Smooth muscle cell (in vitro differentiated cells): ENCODE data around the gene CERS4. TPM values are rescaled to one million over a fixed set of nuclear protein-coding genes. Genes with fewer than 3 reads are reported as not detected.
A peak's percentile ranks its signal among the peaks of the same experiment; 100 is the strongest.

Source experiments
- DNase-seq: peaks from one replicate; lab custom pipeline; 2025; ENCODE audit not compliant: unreplicated experiment; lab: John Stamatoyannopoulos, UW
- H2AFZ ChIP-seq: fragments of 200-600 bp; sonication (generic); 2 replicates; pipeline ENCODE4 v1.6.0; 2016; ENCODE audit warnings: antibody characterized with exemption, low read depth, mild to moderate bottlenecking
- H3F3A ChIP-seq: fragments of 200-600 bp; sonication (generic); 2 replicates; pipeline ENCODE4 v1.6.0; 2017; ENCODE audit warnings: antibody characterized with exemption, low read depth
- H3K27ac ChIP-seq: fragments of 200-600 bp; sonication (generic); 2 replicates; pipeline ENCODE4 v1.5.1; 2016; ENCODE audit warnings: low read depth, mild to moderate bottlenecking
- H3K27me3 ChIP-seq: fragments of 200-600 bp; sonication (generic); 2 replicates; pipeline ENCODE4 v1.6.1; 2016; ENCODE audit warnings: low read depth, mild to moderate bottlenecking
- H3K36me3 ChIP-seq: fragments of 200-600 bp; sonication (generic); 2 replicates; pipeline ENCODE4 v1.5.1; 2016; ENCODE audit warnings: low read depth
- H3K4me1 ChIP-seq: fragments of 200-600 bp; sonication (generic); 2 replicates; pipeline ENCODE4 v1.5.1; 2016; ENCODE audit warnings: low read depth
- H3K4me2 ChIP-seq: fragments of 200-600 bp; sonication (generic); 2 replicates; pipeline ENCODE4 v1.6.0; 2016; ENCODE audit warnings: mild to moderate bottlenecking
- H3K4me3 ChIP-seq: fragments of 200-600 bp; sonication (generic); 2 replicates; pipeline ENCODE4 v1.5.1; 2016; ENCODE audit warnings: mild to moderate bottlenecking
- H3K79me2 ChIP-seq: fragments of 200-600 bp; sonication (generic); 2 replicates; pipeline ENCODE4 v1.6.0; 2016; ENCODE audit warnings: low read depth, mild to moderate bottlenecking
- H3K9ac ChIP-seq: fragments of 200-600 bp; sonication (generic); 2 replicates; pipeline ENCODE4 v1.6.0; 2016; ENCODE audit warnings: low read depth
- H3K9me3 ChIP-seq: fragments of 200-600 bp; sonication (generic); replicated peaks from 2 replicates; pipeline ENCODE4 v1.5.1; 2016; ENCODE audit warnings: low read depth
- H4K20me1 ChIP-seq: fragments of 200-600 bp; sonication (generic); 2 replicates; pipeline ENCODE4 v1.6.0; 2016; ENCODE audit warnings: low read depth
- WGBS: methylation state at CpG from one replicate; pipeline ENCODE4 v1.1.7; 2016; ENCODE audit warnings: low lambda C conversion rate; 5-methylcytosine and 5-hydroxymethylcytosine counted together
- polyA plus RNA-seq: library from polyadenylated mRNA; unstranded; fragments of >200 nt; fragmentation: Nextera tagmentation; extraction: Ambion mirVana; gene quantifications from 2 replicates; pipeline ENCODE4 v1.2.1, GENCODE V29; 2016
- total RNA-seq: library from RNA; depleted of rRNA; stranded (reverse); fragments of >200 nt; gene quantifications from 2 replicates; pipeline ENCODE4 v1.2.3, GENCODE V29; 2014
- TF ChIP-seq, protein P1 (sequence below): fragments of 200-600 bp; sonication (generic); IDR thresholded peaks from 2 replicates; pipeline ENCODE4 v1.5.1; 2017; ENCODE audit warnings: borderline replicate concordance, mild to moderate bottlenecking, antibody characterized with exemption; ENCODE audit not compliant: insufficient read depth, poor library complexity, severe bottlenecking

The CERS4 gene
- total and polyA plus RNA-seq, 2 experiments from 2014 or later: 19.9 to 20.9 TPM

DNA sequence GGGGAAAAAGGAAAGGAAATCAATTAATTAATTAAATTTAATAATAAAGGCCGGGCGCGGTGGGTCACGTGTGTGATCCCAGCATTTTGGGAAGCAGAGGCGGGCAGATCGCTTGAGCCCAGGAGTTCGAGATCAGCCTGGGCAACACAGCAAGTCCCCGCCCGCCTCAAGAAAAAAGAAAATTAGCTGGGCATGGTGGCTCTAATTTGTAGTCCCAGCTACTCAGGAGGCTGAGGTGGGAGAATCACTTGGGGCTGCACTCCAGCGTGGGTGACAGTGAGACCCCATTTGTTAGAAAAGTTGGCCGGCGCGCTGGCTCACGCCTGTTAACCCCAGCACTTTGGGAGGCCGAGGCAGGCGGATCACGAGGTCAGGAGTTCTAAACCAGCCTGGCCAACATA is 99.7 kb downstream of the CERS4 start:
- no peak overlapping the region for H2AFZ ChIP-seq
- no peak overlapping the region for H3K9ac ChIP-seq
- H3K4me1 ChIP-seq: peaks cover 14% of the 10 kb centered on the region
- H3K4me3 ChIP-seq: peak overlapping the region; percentile 49
- peak overlapping the region; percentile 95 for H3K4me2 ChIP-seq
- TF ChIP-seq, protein P1, sequence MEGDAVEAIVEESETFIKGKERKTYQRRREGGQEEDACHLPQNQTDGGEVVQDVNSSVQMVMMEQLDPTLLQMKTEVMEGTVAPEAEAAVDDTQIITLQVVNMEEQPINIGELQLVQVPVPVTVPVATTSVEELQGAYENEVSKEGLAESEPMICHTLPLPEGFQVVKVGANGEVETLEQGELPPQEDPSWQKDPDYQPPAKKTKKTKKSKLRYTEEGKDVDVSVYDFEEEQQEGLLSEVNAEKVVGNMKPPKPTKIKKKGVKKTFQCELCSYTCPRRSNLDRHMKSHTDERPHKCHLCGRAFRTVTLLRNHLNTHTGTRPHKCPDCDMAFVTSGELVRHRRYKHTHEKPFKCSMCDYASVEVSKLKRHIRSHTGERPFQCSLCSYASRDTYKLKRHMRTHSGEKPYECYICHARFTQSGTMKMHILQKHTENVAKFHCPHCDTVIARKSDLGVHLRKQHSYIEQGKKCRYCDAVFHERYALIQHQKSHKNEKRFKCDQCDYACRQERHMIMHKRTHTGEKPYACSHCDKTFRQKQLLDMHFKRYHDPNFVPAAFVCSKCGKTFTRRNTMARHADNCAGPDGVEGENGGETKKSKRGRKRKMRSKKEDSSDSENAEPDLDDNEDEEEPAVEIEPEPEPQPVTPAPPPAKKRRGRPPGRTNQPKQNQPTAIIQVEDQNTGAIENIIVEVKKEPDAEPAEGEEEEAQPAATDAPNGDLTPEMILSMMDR: no peak
- no peaks in the 10 kb centered on the region for H4K20me1 ChIP-seq
- no peaks in the 10 kb centered on the region for H3K79me2 ChIP-seq
- H3K27me3 ChIP-seq: no peaks in the 10 kb centered on the region
- no peaks in the 10 kb centered on the region for H3K36me3 ChIP-seq
- no peaks in the 10 kb centered on the region for H3K9me3 ChIP-seq
- H3F3A ChIP-seq: no peaks in the 10 kb centered on the region
- no peak for DNase-seq
- no peak overlapping the region for H3K27ac ChIP-seq
- WGBS: 78% methylated on average over 17 of the region's 17 CpGs

DNA sequence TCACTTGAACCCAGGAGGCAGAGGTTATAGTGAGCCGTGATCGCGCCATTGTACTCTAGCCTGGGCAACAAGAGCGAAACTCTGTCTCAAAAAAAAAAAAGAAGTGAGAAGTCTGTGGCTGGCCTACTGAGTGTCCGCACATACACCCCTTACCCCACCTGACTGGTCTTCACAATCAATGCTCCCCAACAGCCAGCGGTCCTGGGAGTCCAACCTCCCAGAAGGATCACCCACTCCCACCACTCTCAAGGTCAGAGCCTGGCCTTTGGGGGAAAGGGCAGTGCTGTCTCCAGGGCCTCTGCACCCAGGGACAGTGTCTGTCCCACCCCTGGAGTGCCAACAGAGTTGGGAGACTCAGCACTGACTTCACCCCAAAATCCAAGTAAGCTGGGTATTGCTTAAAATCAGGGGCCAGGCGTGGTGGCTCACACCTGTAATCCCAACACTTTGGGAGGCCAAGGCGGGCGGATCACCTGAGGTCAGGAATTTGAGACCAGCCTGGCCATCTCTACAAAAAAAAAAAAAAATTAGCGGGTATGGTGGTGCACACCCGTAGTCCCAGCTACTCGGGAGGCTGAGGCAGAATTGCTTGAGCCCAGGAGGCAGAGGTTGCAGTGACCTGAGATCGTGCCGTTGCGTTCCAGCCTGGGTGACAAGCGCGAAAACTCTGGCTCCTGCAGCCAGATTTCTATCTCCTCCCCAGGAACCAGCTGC is 101.3 kb downstream of the CERS4 start:
- Histone ChIP-seq H3K9ac (no peak overlapping the region), H3K27ac (no peak overlapping the region)

DNA sequence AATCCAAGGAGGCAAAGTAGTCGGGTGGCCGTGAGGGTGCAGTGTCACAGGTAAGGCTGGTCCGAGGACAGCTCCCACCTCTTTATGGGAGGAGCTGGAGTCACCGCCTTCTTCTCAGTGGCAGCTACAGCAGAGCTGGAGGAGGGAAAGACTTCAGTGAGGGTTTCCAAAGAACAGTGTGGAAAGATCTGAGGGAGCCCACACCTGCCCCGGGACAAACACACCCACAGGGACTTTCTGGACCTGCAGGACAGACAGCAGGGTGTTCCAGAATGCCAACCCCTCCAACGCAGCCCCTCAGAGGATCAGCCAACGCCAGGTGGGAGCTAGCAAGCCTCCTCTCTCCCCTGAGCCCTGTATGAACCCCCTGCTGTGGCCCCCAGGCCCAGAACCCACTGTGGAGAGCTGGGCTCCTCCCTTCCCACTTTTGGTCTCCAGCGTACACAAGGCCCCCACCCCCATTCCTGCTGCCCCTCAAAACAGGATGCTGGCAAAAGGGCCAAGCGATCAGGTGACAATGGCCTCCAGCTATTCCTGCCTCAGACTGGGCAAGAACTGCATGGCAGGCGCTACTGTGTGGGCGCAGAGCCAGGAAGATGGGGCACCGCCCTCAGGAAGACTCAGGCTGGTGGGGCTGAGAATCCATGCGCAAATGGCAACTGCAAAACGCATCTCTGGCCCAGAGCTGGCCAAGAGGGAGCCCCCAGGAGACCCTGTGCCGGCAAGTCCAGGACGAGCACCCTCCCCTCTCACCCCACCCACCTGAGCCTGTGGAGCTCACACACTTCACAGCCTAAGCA is 102.5 kb downstream of the CERS4 start:
- no peak for DNase-seq
- no peaks in the 10 kb centered on the region for H3K9me3 ChIP-seq

More for the DNA sequence above, 101.3 kb downstream of the CERS4 start:
- H2AFZ ChIP-seq: no peak overlapping the region
- H3K79me2 ChIP-seq: no peaks in the 10 kb centered on the region
- no peaks in the 10 kb centered on the region for H3K27me3 ChIP-seq
- TF ChIP-seq, protein P1: no peak
- H3K36me3 ChIP-seq: no peaks in the 10 kb centered on the region
- no peaks in the 10 kb centered on the region for H4K20me1 ChIP-seq
- no peak overlapping the region for H3K4me2 ChIP-seq
- no peaks in the 10 kb centered on the region for H3K9me3 ChIP-seq
- H3K4me3 ChIP-seq: no peak overlapping the region
- WGBS: 97% methylated on average over 17 of the region's 17 CpGs
- no peak for DNase-seq
- no peaks in the 10 kb centered on the region for H3F3A ChIP-seq
- H3K4me1 ChIP-seq: peaks cover 14% of the 10 kb centered on the region

More for the DNA sequence above, 102.5 kb downstream of the CERS4 start:
- H3K4me2 ChIP-seq: no peak overlapping the region
- 93% methylated on average over 14 of the region's 16 CpGs for WGBS
- H3K4me3 ChIP-seq: no peak overlapping the region
- no peaks in the 10 kb centered on the region for H3K79me2 ChIP-seq
- H3K4me1 ChIP-seq: peaks cover 14% of the 10 kb centered on the region
- H4K20me1 ChIP-seq: no peaks in the 10 kb centered on the region
- H3K27ac ChIP-seq: no peak overlapping the region
- H2AFZ ChIP-seq: no peak overlapping the region
- no peaks in the 10 kb centered on the region for H3F3A ChIP-seq
- H3K36me3 ChIP-seq: no peaks in the 10 kb centered on the region
- TF ChIP-seq, protein P1: no peak
- no peak overlapping the region for H3K9ac ChIP-seq
- H3K27me3 ChIP-seq: no peaks in the 10 kb centered on the region

Other genes starting within 250 kb of the CERS4 start
- 32.8 and 47.9 TPM in 2 replicates for gene ELAVL1, start 203.7 kb upstream of the CERS4 start, total RNA-seq
- 90.7 and 91.6 TPM in 2 replicates for gene ELAVL1, start 203.7 kb upstream of the CERS4 start, polyA plus RNA-seq
- gene CCL25, start 156.6 kb upstream of the CERS4 start, total RNA-seq: not detected in 2 replicates
- gene CCL25, start 156.6 kb upstream of the CERS4 start, polyA plus RNA-seq: 0.91 TPM in 1 of 2 replicates, not detected in the other
- gene FBN3, start 59.8 kb upstream of the CERS4 start, total RNA-seq: not detected in 2 replicates
- gene FBN3, start 59.8 kb upstream of the CERS4 start, polyA plus RNA-seq: not detected in 2 replicates
- 23.8 and 25.3 TPM in 2 replicates for gene CD320, start 99.0 kb downstream of the CERS4 start, total RNA-seq
- gene CD320, start 99.0 kb downstream of the CERS4 start, polyA plus RNA-seq: 42.7 and 55.4 TPM in 2 replicates
- gene NDUFA7, start 112.0 kb downstream of the CERS4 start, total RNA-seq: 17.3 and 19.4 TPM in 2 replicates
- 80.4 and 103 TPM in 2 replicates for gene NDUFA7, start 112.0 kb downstream of the CERS4 start, polyA plus RNA-seq
- 212 and 236 TPM in 2 replicates for gene RPS28, start 112.1 kb downstream of the CERS4 start, total RNA-seq
- 574 and 669 TPM in 2 replicates for gene RPS28, start 112.1 kb downstream of the CERS4 start, polyA plus RNA-seq
- gene KANK3, start 133.9 kb downstream of the CERS4 start, total RNA-seq: 0.40 and 1.2 TPM in 2 replicates
- gene KANK3, start 133.9 kb downstream of the CERS4 start, polyA plus RNA-seq: 1.3 and 2.4 TPM in 2 replicates
- gene ANGPTL4, start 154.8 kb downstream of the CERS4 start, total RNA-seq: 9.4 and 10.2 TPM in 2 replicates
- gene ANGPTL4, start 154.8 kb downstream of the CERS4 start, polyA plus RNA-seq: 18.7 and 23.9 TPM in 2 replicates
- gene RAB11B, start 181.0 kb downstream of the CERS4 start, total RNA-seq: 12.9 and 28.9 TPM in 2 replicates
- 137 and 148 TPM in 2 replicates for gene RAB11B, start 181.0 kb downstream of the CERS4 start, polyA plus RNA-seq
- gene MARCHF2, start 203.9 kb downstream of the CERS4 start, total RNA-seq: 22.2 and 22.5 TPM in 2 replicates
- 24.4 and 32.5 TPM in 2 replicates for gene MARCHF2, start 203.9 kb downstream of the CERS4 start, polyA plus RNA-seq
- gene HNRNPM, start 235.6 kb downstream of the CERS4 start, total RNA-seq: 44.3 and 54.9 TPM in 2 replicates
- gene HNRNPM, start 235.6 kb downstream of the CERS4 start, polyA plus RNA-seq: 143 and 156 TPM in 2 replicates